ENCODE data around the gene KLHL3. TPM values are rescaled to one million over a fixed set of nuclear protein-coding genes. Genes with fewer than 3 reads are reported as not detected.

KLHL3 gene
- total RNA-seq, 4 donors from 2014 or later: 11.9 to 26.7 (median 17.9) TPM

DNA sequence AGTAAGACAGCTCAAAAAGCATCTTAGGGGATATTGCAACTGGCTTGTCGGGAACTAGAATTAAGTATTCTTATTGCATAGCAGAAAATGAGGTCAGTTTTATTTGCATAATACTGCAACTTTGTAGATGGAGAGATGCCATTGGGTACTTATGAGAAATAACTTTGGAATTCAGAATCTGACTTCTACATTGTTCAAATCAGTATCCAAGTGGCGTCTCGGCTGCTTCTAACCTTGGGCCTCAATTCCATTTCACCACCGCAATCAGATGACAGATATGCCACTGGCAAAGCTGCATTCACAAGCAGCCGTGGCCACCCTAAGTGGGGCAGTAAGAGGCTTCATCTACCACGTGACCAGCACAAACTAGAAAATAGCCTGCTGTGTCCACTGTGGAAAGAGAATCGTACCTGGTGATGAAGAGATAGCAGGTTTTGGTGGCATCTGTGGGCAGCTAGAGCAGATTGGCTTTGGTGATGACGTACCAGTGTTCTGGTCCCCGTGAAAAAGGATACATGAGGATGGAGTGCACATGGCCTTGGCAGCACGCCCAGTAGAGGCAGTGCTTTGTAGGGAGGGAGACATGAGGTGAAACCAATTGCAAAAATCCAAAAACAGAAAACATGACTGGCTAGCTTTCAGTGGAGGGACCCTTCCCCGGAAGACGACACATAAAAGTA lies 116.6 kb downstream of the KLHL3 start:
- peak; percentile 69 to 83 for DNase-seq
- intact Hi-C loops (cut with DNase I): no loop called here

DNA sequence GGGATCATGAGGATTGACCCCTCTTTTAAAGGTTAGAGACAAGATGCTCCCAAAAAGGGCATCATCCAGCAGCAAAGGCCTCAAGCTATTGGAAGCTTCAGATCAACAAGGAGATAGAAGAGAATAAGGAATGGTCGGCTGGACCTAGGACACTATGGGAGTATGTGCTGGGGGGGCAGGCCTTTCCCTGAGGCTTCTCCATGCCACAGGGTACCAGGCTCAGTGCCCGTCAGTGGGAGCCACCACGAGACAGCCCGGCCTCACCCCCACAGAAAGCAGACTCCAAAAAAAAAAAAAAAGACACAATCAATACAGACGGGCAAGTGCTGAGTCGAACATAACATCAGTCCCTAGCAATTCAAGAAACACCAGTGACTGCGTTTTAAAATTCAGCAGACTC lies 117.4 kb downstream of the KLHL3 start:
- Histone ChIP-seq H3K27me3 (no peaks in the 10 kb centered on the region), H3K9me3 (no peaks in the 10 kb centered on the region), H3K27ac (no peak overlapping the region), H3K4me1 (peaks cover 12 to 13% of the 10 kb centered on the region in 2 donors), H3K4me3 (replicated peaks in 1 of 3) (no peak overlapping the region), H3K36me3 (no peaks in the 10 kb centered on the region)
- no peak for DNase-seq
- intact Hi-C loops (cut with DNase I): no loop called here
- WGBS, 2 donors: 91 to 94% methylated on average over 7 of the region's 7 CpGs
- TF ChIP-seq POLR2A (IDR thresholded peaks at IDR 0.05) (no peak), CTCF (IDR thresholded peaks at IDR 0.05) (no peak)

More for the DNA sequence above, 116.6 kb downstream of the KLHL3 start:
- Histone ChIP-seq H3K27me3 (no peaks in the 10 kb centered on the region), H3K27ac (no peak overlapping the region), H3K4me3 (replicated peaks in 1 of 3) (no peak overlapping the region), H3K9me3 (no peaks in the 10 kb centered on the region), H3K36me3 (no peaks in the 10 kb centered on the region), H3K4me1 (peaks cover 12 to 13% of the 10 kb centered on the region in 2 donors)
- TF ChIP-seq POLR2A (IDR thresholded peaks at IDR 0.05) (no peak), CTCF (IDR thresholded peaks at IDR 0.05) (no peak)
- WGBS, 2 donors: 54 to 63% methylated on average over 12 of the region's 12 CpGs

- no peaks in the 10 kb centered on the region for H3K36me3 ChIP-seq
- no peak for TF ChIP-seq POLR2A (IDR thresholded peaks at IDR 0.05)
- TF ChIP-seq CTCF (IDR thresholded peaks at IDR 0.05): no peak
- no peak overlapping the region for H3K4me3 ChIP-seq (replicated peaks in 1 of 3)
- DNase-seq: no peak
- 56 to 66% methylated on average over 7 of the region's 7 CpGs for WGBS, 2 donors
- intact Hi-C loops (cut with DNase I): no loop called here
- no peaks in the 10 kb centered on the region for H3K9me3 ChIP-seq
- H3K27ac ChIP-seq: no peak overlapping the region
- no peaks in the 10 kb centered on the region for H3K27me3 ChIP-seq
- peaks cover 12 to 13% of the 10 kb centered on the region in 2 donors for H3K4me1 ChIP-seq
Measured at GRCh38 chr5:137617528-137618205, 118.2 kb downstream of the KLHL3 start.

- no peaks in the 10 kb centered on the region for H3K9me3 ChIP-seq
- no peak overlapping the region for H3K27ac ChIP-seq
- no peaks in the 10 kb centered on the region for H3K27me3 ChIP-seq
- H3K36me3 ChIP-seq: no peaks in the 10 kb centered on the region
- TF ChIP-seq CTCF (IDR thresholded peaks at IDR 0.05): no peak
- no peak for TF ChIP-seq POLR2A (IDR thresholded peaks at IDR 0.05)
- H3K4me3 ChIP-seq (replicated peaks in 1 of 3): no peak overlapping the region
- intact Hi-C loops (cut with DNase I): no loop called here
- no peak for DNase-seq
- peaks cover 12 to 13% of the 10 kb centered on the region in 2 donors for H3K4me1 ChIP-seq
- WGBS, 2 donors: 83 to 90% methylated on average over 5 of the region's 5 CpGs
Measured at GRCh38 chr5:137616046-137616445, 119.8 kb downstream of the KLHL3 start.

DNA sequence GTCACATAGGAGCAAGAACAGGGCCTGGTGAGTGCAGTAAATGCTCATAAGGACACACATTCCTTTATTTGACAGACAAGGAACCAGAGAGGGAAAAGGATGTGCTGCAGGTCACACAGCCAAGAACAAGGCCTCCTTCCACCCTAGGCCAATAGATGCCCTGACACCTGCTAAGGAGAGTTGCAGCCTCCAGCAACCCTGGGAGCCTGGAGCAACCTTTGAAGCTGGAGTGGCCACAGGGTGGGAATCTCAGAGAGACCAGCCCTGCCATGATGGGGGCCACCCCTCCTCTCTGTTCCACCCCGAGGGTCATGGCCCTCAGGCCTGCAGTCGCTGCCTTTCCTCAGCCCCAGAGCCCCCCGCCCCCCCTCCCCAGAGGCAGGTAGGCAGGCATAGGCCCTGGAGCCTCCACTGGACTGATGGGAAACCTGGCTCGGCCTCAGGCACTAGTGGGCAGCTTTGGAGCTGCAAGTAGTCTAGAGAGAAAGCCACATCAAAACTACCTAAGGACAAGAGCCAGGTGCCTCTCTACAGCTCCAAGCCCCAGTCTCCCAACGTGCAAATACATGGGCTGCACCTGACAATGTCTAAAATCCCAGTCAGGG lies 120.6 kb downstream of the KLHL3 start:
- 40 to 75% methylated on average over 1 to 4 of the region's 5 CpGs for whole genome bisulfite sequencing, 2 donors
- no peak for TF ChIP-seq POLR2A (IDR thresholded peaks at IDR 0.05)
- no peak for TF ChIP-seq CTCF (IDR thresholded peaks at IDR 0.05)
- no peak overlapping the region for H3K27ac ChIP-seq
- no peaks in the 10 kb centered on the region for H3K36me3 ChIP-seq
- peaks cover 12 to 13% of the 10 kb centered on the region in 2 donors for H3K4me1 ChIP-seq
- no peaks in the 10 kb centered on the region for H3K27me3 ChIP-seq
- intact Hi-C loops (cut with DNase I): no loop called here
- no peak for DNase-seq
- H3K9me3 ChIP-seq: no peaks in the 10 kb centered on the region
- H3K4me3 ChIP-seq (replicated peaks in 1 of 3): no peak overlapping the region
